SU-DHL-6 (cell line): ENCODE data around the gene LIPM.

Experiments used
- CTCF ChIP-seq: fragments of 200-600 bp; sonication (generic); IDR thresholded peaks from one replicate; pipeline ENCODE4 v1.5.1; 2017; ENCODE audit warnings: antibody characterized with exemption, mild to moderate bottlenecking, low read length, moderate library complexity; ENCODE audit not compliant: insufficient read depth, poor library complexity, severe bottlenecking
- EZH2phosphoT487 ChIP-seq: fragments of 200-600 bp; sonication (generic), shearing (Covaris generic); conservative IDR thresholded peaks from 2 replicates; pipeline ENCODE4 v1.6.1; 2018; ENCODE audit warnings: mild to moderate bottlenecking, antibody characterized with exemption, low read length, moderate library complexity, mixed read lengths

- TF ChIP-seq CTCF, result no peak
- TF ChIP-seq EZH2phosphoT487, result no peak
Observed at GRCh38 chr10:88831709-88832108, 29.2 kb downstream of the LIPM start.
